Superior temporal gyrus (tissue), 1 donor: Measurements from ENCODE around the gene KRTAP10-12.
"Not testable (repeated sequence)": the region's sequence is repeated elsewhere in the genome, so short reads cannot be mapped to it uniquely, and the experiment has no call there.

ENCODE experiments used
- DNase-seq: peaks from one replicate; pipeline ENCODE4 v3.0.0-alpha.2; 2016; ENCODE audit errors: extremely low spot score

KRTAP10-12 gene

GRCh38 chr21:44697172-44697810 is at the start of gene KRTAP10-12:
Gene KRTAP10-12, plus strand, starts transcription at chr21:44697172. Its CDS starts 30 bp downstream, at chr21:44697202.
- not testable (repeated sequence) for DNase-seq

- DNase-seq, result no peak
These were observed 49.8 kb upstream of the KRTAP10-12 start for GRCh38 chr21:44647222-44647552.

GRCh38 chr21:44648557-44649311 is 48.2 kb upstream of the KRTAP10-12 start:
- DNase-seq, result no peak

GRCh38 chr21:44649521-44650100 is 47.4 kb upstream of the KRTAP10-12 start:
- DNase-seq, result no peak

- no peak for DNase-seq
These were observed 46.6 kb upstream of the KRTAP10-12 start for GRCh38 chr21:44650265-44650972.

GRCh38 chr21:44650973-44651675 is 45.8 kb upstream of the KRTAP10-12 start:
- no peak for DNase-seq

- DNase-seq, result no peak
These were observed 43.8 kb upstream of the KRTAP10-12 start for GRCh38 chr21:44653123-44653522.

- no peak for DNase-seq
These were observed 43.1 kb upstream of the KRTAP10-12 start for GRCh38 chr21:44653656-44654575.

GRCh38 chr21:44654576-44655175 is 42.3 kb upstream of the KRTAP10-12 start, which contains the start of gene KRTAP12-4:
Gene KRTAP12-4, minus strand, starts transcription at chr21:44654659. Its CDS starts 45 bp downstream, at chr21:44654614.
- no peak for DNase-seq

GRCh38 chr21:44656868-44657267 is 40.1 kb upstream of the KRTAP10-12 start:
- DNase-seq, result no peak

- DNase-seq, result no peak
These were observed 39.1 kb upstream of the KRTAP10-12 start, which contains the start of gene KRTAP12-3 for GRCh38 chr21:44657635-44658540. Gene KRTAP12-3, plus strand, starts transcription at chr21:44657932. Its CDS starts 48 bp downstream, at chr21:44657980.

- DNase-seq, result no peak
These were observed 38.4 kb upstream of the KRTAP10-12 start for GRCh38 chr21:44658541-44658910.

GRCh38 chr21:44658913-44659595 is 37.9 kb upstream of the KRTAP10-12 start:
- no peak for DNase-seq

- not testable (repeated sequence) for DNase-seq
These were observed 35.4 kb upstream of the KRTAP10-12 start for GRCh38 chr21:44661567-44661966.

GRCh38 chr21:44664691-44665090 is 32.3 kb upstream of the KRTAP10-12 start:
- DNase-seq, result no peak

- DNase-seq, result no peak
These were observed 30.3 kb upstream of the KRTAP10-12 start, which contains the start of gene KRTAP12-2 for GRCh38 chr21:44666401-44667320. Gene KRTAP12-2, minus strand, starts transcription at chr21:44666927. Its CDS starts 41 bp downstream, at chr21:44666886.

GRCh38 chr21:44667612-44668011 is 29.4 kb upstream of the KRTAP10-12 start:
- DNase-seq, result no peak
